Astrocyte of the cerebellum (primary cell): Measurements from ENCODE around the gene RPE.

Source experiments
- DNase-seq: peaks from one replicate; pipeline ENCODE4 v3.0.0-alpha.2; 2011; ENCODE audit warnings: low read depth
- H3K4me3 ChIP-seq: 2 replicates; pipeline ENCODE4 v1.5.1; 2011; ENCODE audit warnings: mild to moderate bottlenecking, low read depth, low read length, moderate library complexity
- in situ Hi-C: cut with HindIII; loops from 2 replicates; pipeline ENCODE4 v1.10.0; 2017; ENCODE audit warnings: low sequenced_read_pairs
- TF ChIP-seq, protein P1 (sequence below): IDR thresholded peaks from 2 replicates; pipeline ENCODE4 v1.5.1; 2012; ENCODE audit warnings: low read length, low read depth, moderate library complexity, mild to moderate bottlenecking; ENCODE audit errors: missing control alignments

The RPE gene

DNA sequence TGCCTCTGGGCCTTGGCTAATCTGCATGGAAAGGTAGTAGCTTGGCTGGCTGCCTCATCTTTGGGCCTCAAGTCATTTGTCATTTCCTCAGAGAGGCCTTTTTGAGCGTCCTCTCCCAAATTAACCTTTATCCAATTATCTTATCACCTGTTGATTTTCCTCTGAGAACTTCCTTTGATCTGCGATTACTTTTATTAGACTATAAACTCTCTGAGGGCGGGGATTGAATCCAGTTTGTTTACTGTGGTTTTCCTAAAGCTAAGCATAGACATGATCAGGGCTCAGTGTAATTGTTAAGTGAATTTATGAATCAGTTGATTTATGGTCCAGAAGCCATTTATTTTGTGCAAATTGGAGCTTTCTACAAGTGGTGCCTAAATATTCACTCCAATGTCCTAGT is 7.5 kb downstream of the RPE start:
- no peak overlapping the region for H3K4me3 ChIP-seq
- no peak for DNase-seq
- TF ChIP-seq, protein P1, sequence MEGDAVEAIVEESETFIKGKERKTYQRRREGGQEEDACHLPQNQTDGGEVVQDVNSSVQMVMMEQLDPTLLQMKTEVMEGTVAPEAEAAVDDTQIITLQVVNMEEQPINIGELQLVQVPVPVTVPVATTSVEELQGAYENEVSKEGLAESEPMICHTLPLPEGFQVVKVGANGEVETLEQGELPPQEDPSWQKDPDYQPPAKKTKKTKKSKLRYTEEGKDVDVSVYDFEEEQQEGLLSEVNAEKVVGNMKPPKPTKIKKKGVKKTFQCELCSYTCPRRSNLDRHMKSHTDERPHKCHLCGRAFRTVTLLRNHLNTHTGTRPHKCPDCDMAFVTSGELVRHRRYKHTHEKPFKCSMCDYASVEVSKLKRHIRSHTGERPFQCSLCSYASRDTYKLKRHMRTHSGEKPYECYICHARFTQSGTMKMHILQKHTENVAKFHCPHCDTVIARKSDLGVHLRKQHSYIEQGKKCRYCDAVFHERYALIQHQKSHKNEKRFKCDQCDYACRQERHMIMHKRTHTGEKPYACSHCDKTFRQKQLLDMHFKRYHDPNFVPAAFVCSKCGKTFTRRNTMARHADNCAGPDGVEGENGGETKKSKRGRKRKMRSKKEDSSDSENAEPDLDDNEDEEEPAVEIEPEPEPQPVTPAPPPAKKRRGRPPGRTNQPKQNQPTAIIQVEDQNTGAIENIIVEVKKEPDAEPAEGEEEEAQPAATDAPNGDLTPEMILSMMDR, result no peak
- in situ Hi-C loops, result no loop called here

DNA sequence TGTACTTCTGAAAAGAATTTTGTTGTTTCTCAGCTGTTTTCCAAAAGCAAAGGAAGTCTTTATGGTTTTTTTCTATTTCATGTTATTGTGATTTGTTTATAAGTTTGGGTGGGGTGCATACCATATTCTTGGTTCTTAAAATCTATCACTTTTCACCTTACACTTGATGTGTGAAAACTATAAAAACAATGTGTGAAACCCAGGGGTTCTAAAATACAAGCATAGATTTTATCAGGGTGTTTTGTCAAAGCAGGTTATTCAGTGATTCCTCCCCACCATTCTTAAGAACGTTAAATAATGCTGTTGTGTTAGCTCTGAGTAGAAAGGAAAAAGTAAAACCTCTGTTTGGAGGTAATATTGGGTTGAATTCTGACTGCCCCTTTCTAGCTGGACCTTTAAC is 17.7 kb downstream of the RPE start:
- in situ Hi-C loops, result no loop called here
- DNase-seq, result no peak

DNA sequence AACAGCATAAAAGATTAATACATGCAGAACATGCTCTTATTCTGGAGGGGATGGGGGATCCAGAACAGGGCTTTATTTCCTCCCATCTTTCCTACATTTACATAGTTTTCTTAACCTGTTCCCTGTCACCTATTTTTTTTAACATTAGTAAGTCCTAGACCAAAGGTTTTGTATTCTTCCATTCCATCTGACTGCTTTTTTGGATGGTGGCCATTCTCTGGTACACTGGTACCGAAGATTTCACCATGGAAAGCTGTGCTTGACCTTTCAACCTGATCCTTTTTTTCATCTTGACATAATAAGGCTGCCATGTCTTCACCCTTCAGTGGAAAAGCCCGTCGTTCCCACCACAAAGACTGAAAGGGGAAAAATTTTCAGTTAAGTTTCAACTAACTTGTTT is 20.4 kb downstream of the RPE start:
- in situ Hi-C loops, result no loop called here
- TF ChIP-seq, protein P1, result no peak

More for the DNA sequence above, 17.7 kb downstream of the RPE start:
- TF ChIP-seq, protein P1, result no peak
- no peak overlapping the region for H3K4me3 ChIP-seq

DNA sequence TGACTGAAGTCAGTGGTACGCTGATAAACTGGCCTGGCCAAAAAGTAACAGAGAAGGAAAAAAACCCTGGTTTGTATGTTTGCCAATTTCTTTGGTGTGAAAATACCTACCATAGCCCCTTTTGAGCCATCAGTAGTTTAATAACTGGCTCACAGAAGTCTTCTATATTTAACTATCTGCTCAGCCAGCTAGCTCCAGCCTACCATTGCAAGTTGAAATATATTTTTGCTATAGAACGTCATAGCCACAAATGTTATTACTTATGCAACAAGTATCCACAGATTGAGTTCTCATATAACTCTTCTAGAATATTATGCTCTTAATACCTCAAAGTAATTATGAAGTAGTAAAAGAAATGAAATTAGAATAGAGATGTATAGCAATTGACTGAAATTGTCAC is 25.2 kb downstream of the RPE start:
- H3K4me3 ChIP-seq, result no peak overlapping the region
- in situ Hi-C loops, result no loop called here
- DNase-seq, result no peak
- TF ChIP-seq, protein P1, result no peak

More for the DNA sequence above, 20.4 kb downstream of the RPE start:
- no peak overlapping the region for H3K4me3 ChIP-seq
- no peak for DNase-seq

DNA sequence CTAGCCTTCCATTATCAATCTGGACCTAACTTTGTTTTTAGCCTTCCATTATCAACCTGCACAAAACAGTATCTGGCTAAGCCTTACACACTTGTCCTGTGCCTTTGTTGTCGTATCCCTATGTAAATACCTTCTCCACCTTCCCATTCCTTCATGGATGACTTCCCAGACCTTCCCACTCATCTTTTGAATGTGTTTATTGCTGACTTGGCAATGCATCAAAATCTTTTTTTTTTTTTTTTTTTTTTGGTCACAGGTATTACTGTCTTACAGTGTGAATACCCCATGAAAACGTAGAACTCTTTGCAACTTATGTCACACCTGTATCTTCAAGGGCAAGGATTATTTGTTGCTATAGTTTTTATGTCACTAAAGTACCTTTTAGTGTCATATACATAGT is 25.7 kb downstream of the RPE start:
- DNase-seq, result no peak
- in situ Hi-C loops, result no loop called here
- no peak overlapping the region for H3K4me3 ChIP-seq
- TF ChIP-seq, protein P1, result no peak

DNA sequence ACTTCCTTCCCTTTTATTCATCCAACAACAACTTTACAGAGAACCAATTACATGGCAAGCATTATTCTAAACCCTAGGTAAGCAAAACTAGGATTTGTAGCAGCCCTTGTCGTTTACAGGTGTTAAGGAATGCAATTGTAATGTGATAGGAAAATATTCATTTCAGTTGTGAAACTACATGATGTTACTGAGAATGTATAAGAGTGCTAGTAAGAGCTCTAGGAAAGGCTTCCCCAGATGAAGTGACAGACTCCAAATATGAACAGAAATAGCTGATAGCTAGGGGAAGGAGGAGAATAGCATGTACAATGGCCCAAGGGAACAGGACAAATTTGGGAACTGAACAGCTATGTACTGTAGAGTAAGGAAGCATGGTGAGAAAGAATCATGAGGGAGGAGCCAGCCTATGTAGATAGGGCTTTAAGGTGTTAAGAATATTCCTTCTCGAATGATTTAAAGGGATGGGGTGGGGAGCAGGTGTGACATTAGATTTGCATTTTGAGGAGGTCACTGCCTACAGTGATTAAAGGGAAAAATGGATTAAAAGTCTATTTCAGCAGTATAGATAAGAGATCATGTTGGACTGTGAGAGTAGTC is 31.7 kb downstream of the RPE start:
- TF ChIP-seq, protein P1, result no peak
- DNase-seq, result no peak
- in situ Hi-C loops, result no loop called here
- H3K4me3 ChIP-seq, result no peak overlapping the region
